Stomach smooth muscle (tissue), 2 donors: Measurements from ENCODE around the gene ADIPOQ.
"Not testable (repeated sequence)": the region's sequence is repeated elsewhere in the genome, so short reads cannot be mapped to it uniquely, and the experiment has no call there.

Experiments used
- H3K27ac ChIP-seq: one replicate; pipeline ENCODE4 v1.7.0; 2013; ENCODE audit warnings: mild to moderate bottlenecking, low read length, inconsistent platforms
- H3K27me3 ChIP-seq, 2 donors: one replicate each; pipeline ENCODE4 v1.7.0; 2013; ENCODE audit warnings: low read length in 2 of 2; ENCODE audit not compliant: insufficient read depth in 2 of 2, control insufficient read depth in 1 of 2
- H3K36me3 ChIP-seq, 2 donors: one replicate each; pipeline ENCODE4 v1.7.0; 2013; ENCODE audit warnings: low read length in 2 of 2; ENCODE audit not compliant: control insufficient read depth in 2 of 2, insufficient read depth in 2 of 2
- H3K4me1 ChIP-seq: one replicate; pipeline ENCODE4 v1.7.0; 2013; ENCODE audit warnings: low read length; ENCODE audit not compliant: control insufficient read depth, insufficient read depth
- H3K4me3 ChIP-seq, 2 donors: one replicate each; pipeline ENCODE4 v1.7.0; 2013; ENCODE audit warnings: low read length in 2 of 2
- H3K9ac ChIP-seq, 2 donors: one replicate each; pipeline ENCODE4 v1.7.0; 2013; ENCODE audit warnings: low read length in 2 of 2, mild to moderate bottlenecking in 1 of 2
- H3K9me3 ChIP-seq, 2 donors: one replicate each; pipeline ENCODE4 v1.7.0; 2013; ENCODE audit warnings: low read length in 2 of 2; ENCODE audit not compliant: control insufficient read depth in 2 of 2
- donor health status: healthy.
- donor health status: Pancreatic carcinoma.

Gene ADIPOQ

GRCh38 chr3:186871403-186871924 is 29.0 kb downstream of the ADIPOQ start:
- no peak overlapping the region for H3K9ac ChIP-seq
- H3K27me3 ChIP-seq: no peaks in the 10 kb centered on the region
- H3K9me3 ChIP-seq: no peaks in the 10 kb centered on the region
- H3K27ac ChIP-seq: no peak overlapping the region
- H3K36me3 ChIP-seq: no peaks in the 10 kb centered on the region
- no peaks in the 10 kb centered on the region for H3K4me1 ChIP-seq
- no peak overlapping the region for H3K4me3 ChIP-seq

DNA sequence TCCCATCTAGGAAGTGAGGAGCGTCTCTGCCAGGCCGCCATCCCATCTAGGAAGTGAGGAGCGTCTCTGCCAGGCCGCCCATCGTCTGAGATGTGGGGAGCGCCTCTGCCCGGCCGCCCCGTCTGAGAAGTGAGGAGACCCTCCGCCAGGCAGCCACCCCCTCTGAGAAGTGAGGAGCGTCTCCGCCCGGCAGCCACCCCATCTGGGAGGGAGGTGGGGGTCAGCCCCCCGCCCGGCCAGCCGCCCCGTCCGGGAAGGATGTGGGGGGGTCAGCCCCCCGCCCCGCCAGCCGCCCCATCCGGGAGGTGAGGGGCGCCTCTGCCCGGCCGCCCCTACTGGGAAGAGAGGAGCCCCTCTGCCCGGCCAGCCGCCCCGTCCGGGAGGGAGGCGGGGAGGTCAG is 31.3 kb downstream of the ADIPOQ start:
- not testable (repeated sequence) for H3K4me1 ChIP-seq, H3K4me3 ChIP-seq, H3K27ac ChIP-seq, H3K9ac ChIP-seq, H3K9me3 ChIP-seq, H3K27me3 ChIP-seq, H3K36me3 ChIP-seq

- H3K9ac ChIP-seq, H3K9me3 ChIP-seq, H3K27ac ChIP-seq, H3K27me3 ChIP-seq, H3K36me3 ChIP-seq, H3K4me3 ChIP-seq, H3K4me1 ChIP-seq: not testable (repeated sequence)
These were observed 31.7 kb downstream of the ADIPOQ start for GRCh38 chr3:186874216-186874615.

- not testable (repeated sequence) for H3K27ac ChIP-seq, H3K36me3 ChIP-seq, H3K9me3 ChIP-seq
These were observed 32.3 kb downstream of the ADIPOQ start for GRCh38 chr3:186874841-186875240.

DNA sequence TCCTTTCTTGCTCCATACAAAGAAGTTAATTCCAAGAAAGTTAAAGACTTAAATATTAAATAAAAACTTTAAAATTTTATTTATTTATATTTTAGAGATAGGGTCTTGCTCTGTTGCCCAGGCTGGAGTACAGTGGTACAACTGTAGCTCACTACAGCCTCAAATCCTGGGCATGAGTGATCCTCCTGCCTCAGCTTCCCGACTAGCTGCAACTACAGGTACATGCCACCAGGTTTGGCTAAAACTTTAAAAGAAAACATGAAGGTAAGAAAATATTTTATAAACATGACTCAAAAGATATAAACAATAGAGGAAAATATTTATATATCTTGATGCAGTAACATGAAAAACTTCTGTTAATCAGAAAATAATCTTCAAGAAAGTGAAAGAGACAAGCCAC is 33.2 kb downstream of the ADIPOQ start:
- Histone ChIP-seq H3K4me1 (no peaks in the 10 kb centered on the region), H3K4me3 (no peak overlapping the region), H3K27ac (no peak overlapping the region), H3K9ac (no peak overlapping the region), H3K9me3 (no peaks in the 10 kb centered on the region), H3K36me3 (no peaks in the 10 kb centered on the region), H3K27me3 (no peaks in the 10 kb centered on the region)

More at GRCh38 chr3:186874841-186875240, 32.3 kb downstream of the ADIPOQ start:
- H3K27me3 ChIP-seq, H3K4me1 ChIP-seq, H3K4me3 ChIP-seq, H3K9ac ChIP-seq: not testable (repeated sequence)

GRCh38 chr3:186879781-186880180 is 37.3 kb downstream of the ADIPOQ start:
- Histone ChIP-seq H3K4me3 (no peak overlapping the region), H3K4me1 (no peaks in the 10 kb centered on the region), H3K9me3 (no peaks in the 10 kb centered on the region), H3K36me3 (no peaks in the 10 kb centered on the region), H3K9ac (no peak overlapping the region), H3K27me3 (no peaks in the 10 kb centered on the region), H3K27ac (no peak overlapping the region)

DNA sequence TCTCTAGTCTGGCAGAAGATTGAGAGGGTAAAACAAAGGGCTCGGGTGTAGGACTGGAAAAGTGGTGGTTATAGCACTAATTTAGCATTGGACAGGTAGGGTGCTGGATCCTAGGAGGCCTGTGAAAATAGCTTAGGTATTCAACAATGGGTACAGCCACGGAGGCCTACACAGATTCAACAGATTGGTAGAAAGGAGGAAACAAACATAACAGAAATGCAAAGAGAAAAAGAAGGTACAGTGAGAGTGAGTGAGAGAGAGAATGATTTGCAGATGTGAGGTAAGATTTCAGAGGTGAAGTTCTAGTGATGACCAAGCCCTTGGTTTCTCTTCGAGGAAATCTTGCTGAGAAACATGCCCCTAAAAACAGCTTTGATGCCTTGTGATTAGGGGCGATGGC is 37.9 kb downstream of the ADIPOQ start:
- Histone ChIP-seq H3K27me3 (no peaks in the 10 kb centered on the region), H3K27ac (no peak overlapping the region), H3K36me3 (no peaks in the 10 kb centered on the region), H3K9me3 (no peaks in the 10 kb centered on the region), H3K4me1 (no peaks in the 10 kb centered on the region), H3K9ac (no peak overlapping the region), H3K4me3 (no peak overlapping the region)

DNA sequence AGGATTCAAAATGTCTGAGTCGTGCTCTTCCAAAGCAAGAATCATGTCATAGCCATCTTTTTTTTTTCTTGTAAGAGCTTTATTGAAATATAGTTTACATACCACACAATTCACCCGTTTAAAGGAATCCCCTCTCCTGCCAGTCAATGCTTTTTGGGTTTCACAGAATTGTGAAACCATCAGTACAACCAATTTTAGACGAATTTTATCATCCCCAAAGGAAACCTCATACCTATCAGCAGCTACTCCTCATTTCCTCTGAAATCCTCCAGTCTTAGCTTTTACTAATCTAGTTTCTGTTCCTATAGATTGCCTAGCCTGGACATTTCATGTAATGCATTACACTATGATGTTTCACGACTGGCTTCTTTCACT is 39.6 kb downstream of the ADIPOQ start:
- Histone ChIP-seq H3K9ac (no peak overlapping the region), H3K27ac (no peak overlapping the region), H3K4me1 (no peaks in the 10 kb centered on the region), H3K36me3 (no peaks in the 10 kb centered on the region), H3K4me3 (no peak overlapping the region), H3K27me3 (no peaks in the 10 kb centered on the region), H3K9me3 (no peaks in the 10 kb centered on the region)

GRCh38 chr3:186882881-186883685 is 40.6 kb downstream of the ADIPOQ start:
- Histone ChIP-seq H3K27me3 (no peaks in the 10 kb centered on the region), H3K27ac (no peak overlapping the region), H3K9ac (no peak overlapping the region), H3K4me3 (no peak overlapping the region), H3K9me3 (no peaks in the 10 kb centered on the region), H3K36me3 (no peaks in the 10 kb centered on the region), H3K4me1 (no peaks in the 10 kb centered on the region)

DNA sequence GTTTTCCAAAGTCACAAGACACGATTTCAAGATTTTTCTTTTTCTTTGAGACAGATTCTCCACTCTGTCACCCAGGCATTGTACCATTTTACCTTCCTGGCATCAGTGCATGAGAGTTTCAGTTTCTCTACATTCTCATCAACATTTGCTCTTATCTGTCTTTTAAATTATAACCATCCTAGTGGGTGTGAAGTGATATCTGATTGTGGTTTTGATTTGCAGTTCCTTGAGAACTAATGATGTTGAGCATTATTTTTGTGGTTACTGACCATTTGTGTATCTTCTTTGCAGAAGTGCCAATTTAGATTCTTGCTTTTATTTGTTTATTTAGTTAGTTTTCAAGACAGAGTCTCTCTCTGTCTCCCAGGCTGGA is 41.2 kb downstream of the ADIPOQ start:
- Histone ChIP-seq H3K36me3 (no peaks in the 10 kb centered on the region), H3K27me3 (no peaks in the 10 kb centered on the region), H3K9me3 (no peaks in the 10 kb centered on the region), H3K27ac (no peak overlapping the region), H3K4me3 (no peak overlapping the region), H3K9ac (no peak overlapping the region), H3K4me1 (no peaks in the 10 kb centered on the region)

DNA sequence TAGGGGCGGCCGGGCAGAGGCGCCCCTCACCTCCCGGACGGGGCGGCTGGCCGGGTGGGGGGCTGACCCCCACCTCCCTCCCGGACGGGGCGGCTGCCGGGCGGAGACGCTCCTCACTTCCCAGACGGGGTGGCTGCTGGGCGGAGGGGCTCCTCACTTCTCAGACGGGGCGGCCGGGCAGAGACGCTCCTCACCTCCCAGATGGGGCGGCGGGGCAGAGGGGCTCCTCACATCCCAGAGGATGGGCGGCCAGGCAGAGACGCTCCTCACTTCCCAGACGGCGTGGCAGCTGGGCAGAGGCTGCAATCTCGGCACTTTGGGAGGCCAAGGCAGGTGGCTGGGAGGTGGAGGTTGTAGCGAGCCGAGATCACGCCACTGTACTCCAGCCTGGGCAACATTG is 42.4 kb downstream of the ADIPOQ start:
- not testable (repeated sequence) for H3K4me1 ChIP-seq, H3K36me3 ChIP-seq, H3K27me3 ChIP-seq, H3K9ac ChIP-seq, H3K9me3 ChIP-seq, H3K27ac ChIP-seq, H3K4me3 ChIP-seq
